ENCODE results near the gene DEXI.

DEXI gene

DNA sequence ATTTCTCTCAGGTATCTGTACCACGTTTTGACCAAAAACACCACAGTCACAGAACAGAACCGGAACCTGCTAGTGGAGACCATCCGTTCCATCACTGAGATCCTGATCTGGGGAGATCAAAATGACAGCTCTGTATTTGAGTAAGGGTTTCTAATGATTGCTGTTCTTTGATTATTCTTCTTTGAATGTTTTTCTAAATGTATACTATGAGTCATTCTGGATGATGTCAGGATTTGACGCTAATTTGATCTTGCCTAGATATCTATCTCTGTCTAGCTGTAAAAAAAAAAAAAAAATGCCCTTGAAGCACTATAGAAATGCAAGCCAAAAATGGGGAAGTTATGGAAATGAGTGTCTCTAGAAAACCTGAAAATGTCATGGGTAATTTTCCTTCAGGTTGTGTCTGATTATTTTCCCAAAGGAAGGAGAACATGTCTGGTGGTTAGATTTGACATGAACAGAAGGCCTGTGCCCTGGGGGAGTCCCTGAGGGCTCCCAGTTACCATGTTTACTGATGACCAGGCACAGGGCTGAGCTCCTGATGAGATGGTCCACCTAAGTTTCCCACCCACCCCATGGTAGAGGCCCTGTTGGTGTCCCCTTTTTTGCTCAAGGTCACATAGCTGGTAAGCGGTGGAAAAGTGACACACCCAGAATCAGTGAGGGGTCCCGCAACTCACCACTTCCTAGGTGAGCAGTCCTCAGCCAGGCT lies 15.7 kb upstream of the DEXI start:
- Histone ChIP-seq H3F3A (ENCODE audit: insufficient read depth) (no peaks in the 10 kb centered on the region), H3K9ac (ENCODE audit: low read length) (no peak overlapping the region), H3K9me3 (ENCODE audit: insufficient read depth, low read length) (no peaks in the 10 kb centered on the region), H3K4me2 (ENCODE audit: low read depth, low read length, poor library complexity, severe bottlenecking) (no peak overlapping the region), H3K79me2 (ENCODE audit: insufficient read depth, low read length) (peaks cover 6% of the 10 kb centered on the region; the same call in 1 of the 2 replicates), H3K4me3 (ENCODE audit: insufficient read depth, low read length, poor library complexity, severe bottlenecking) (no peak overlapping the region), H3K9me2 (replicated peaks; ENCODE audit: insufficient read depth, low read length) (no peaks in the 10 kb centered on the region), H2AFZ (ENCODE audit: low read depth, low read length, severe bottlenecking) (no peak overlapping the region), H4K20me1 (ENCODE audit: low read depth, low read length) (no peaks in the 10 kb centered on the region), H3K36me3 (ENCODE audit: low read length) (no peaks in the 10 kb centered on the region), H3K27me3 (ENCODE audit: low read length) (no peaks in the 10 kb centered on the region), H3K27ac (ENCODE audit: low read depth, low read length) (no peak overlapping the region)
- TF ChIP-seq EZH2phosphoT487 (conservative IDR thresholded peaks at IDR 0.05; ENCODE audit: low read length): no peak
- TF ChIP-seq, protein P1, sequence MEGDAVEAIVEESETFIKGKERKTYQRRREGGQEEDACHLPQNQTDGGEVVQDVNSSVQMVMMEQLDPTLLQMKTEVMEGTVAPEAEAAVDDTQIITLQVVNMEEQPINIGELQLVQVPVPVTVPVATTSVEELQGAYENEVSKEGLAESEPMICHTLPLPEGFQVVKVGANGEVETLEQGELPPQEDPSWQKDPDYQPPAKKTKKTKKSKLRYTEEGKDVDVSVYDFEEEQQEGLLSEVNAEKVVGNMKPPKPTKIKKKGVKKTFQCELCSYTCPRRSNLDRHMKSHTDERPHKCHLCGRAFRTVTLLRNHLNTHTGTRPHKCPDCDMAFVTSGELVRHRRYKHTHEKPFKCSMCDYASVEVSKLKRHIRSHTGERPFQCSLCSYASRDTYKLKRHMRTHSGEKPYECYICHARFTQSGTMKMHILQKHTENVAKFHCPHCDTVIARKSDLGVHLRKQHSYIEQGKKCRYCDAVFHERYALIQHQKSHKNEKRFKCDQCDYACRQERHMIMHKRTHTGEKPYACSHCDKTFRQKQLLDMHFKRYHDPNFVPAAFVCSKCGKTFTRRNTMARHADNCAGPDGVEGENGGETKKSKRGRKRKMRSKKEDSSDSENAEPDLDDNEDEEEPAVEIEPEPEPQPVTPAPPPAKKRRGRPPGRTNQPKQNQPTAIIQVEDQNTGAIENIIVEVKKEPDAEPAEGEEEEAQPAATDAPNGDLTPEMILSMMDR (IDR thresholded peaks at IDR 0.05; ENCODE audit: insufficient read depth, low read length, poor library complexity, severe bottlenecking): no peak

DNA sequence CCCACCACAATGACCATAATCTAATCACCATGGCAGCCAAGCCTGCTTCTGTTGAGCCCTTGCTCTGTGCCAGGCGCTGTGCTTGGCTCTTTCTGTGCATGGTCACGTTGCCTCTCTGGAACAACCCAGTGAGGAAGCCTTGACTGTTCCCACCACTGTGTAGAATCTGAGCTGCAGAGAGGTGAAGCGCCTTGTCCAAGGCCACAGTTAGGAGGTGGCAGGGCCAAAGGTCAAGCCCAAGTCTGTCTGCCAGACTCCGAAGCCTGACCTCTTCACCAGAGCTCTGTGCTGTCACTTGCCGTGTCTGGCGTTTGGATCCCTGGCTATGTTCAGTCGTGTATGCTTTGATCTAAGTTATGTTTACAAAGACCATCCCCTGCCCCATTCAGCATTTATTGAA lies 12.6 kb upstream of the DEXI start:
- no peak overlapping the region for H3K9ac ChIP-seq (ENCODE audit: low read length)
- H4K20me1 ChIP-seq (ENCODE audit: low read depth, low read length): no peaks in the 10 kb centered on the region
- H3K27ac ChIP-seq (ENCODE audit: low read depth, low read length): no peak overlapping the region
- no peak overlapping the region for H3K4me2 ChIP-seq (ENCODE audit: low read depth, low read length, poor library complexity, severe bottlenecking)
- no peaks in the 10 kb centered on the region for H3K9me3 ChIP-seq (ENCODE audit: insufficient read depth, low read length)
- no peaks in the 10 kb centered on the region for H3F3A ChIP-seq (ENCODE audit: insufficient read depth)
- H3K9me2 ChIP-seq (replicated peaks; ENCODE audit: insufficient read depth, low read length): no peaks in the 10 kb centered on the region
- no peak overlapping the region for H2AFZ ChIP-seq (ENCODE audit: low read depth, low read length, severe bottlenecking)
- TF ChIP-seq, protein P1 (IDR thresholded peaks at IDR 0.05; ENCODE audit: insufficient read depth, low read length, poor library complexity, severe bottlenecking): no peak
- TF ChIP-seq EZH2phosphoT487 (conservative IDR thresholded peaks at IDR 0.05; ENCODE audit: low read length): no peak
- H3K4me3 ChIP-seq (ENCODE audit: insufficient read depth, low read length, poor library complexity, severe bottlenecking): no peak overlapping the region
- no peaks in the 10 kb centered on the region for H3K36me3 ChIP-seq (ENCODE audit: low read length)
- H3K79me2 ChIP-seq (ENCODE audit: insufficient read depth, low read length): peaks cover 11% of the 10 kb centered on the region; the same call in 1 of the 2 replicates
- no peaks in the 10 kb centered on the region for H3K27me3 ChIP-seq (ENCODE audit: low read length)

DNA sequence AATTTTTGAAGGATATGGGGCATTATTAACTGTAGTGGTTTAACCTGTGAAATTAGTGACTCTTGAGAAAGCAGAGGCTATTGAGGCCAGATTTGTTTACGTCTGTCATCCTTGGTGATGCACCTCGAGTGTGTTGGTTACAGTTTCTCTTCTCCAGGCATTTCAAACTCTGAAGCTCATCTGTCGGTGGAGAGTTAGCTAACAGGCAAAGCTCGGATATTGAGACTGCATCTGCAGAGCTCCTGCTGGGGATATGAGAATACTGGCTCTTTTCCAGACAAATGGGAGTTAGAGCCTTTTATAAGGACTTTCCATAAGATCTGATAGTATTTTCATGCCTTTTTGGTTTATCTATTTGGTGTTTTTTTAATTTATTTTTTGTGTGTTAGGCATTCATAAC lies 8.8 kb upstream of the DEXI start:
- Histone ChIP-seq H3K4me3 (ENCODE audit: insufficient read depth, low read length, poor library complexity, severe bottlenecking) (no peak overlapping the region), H3K9me2 (replicated peaks; ENCODE audit: insufficient read depth, low read length) (no peaks in the 10 kb centered on the region), H3K36me3 (ENCODE audit: low read length) (no peaks in the 10 kb centered on the region), H3K27ac (ENCODE audit: low read depth, low read length) (no peak overlapping the region), H2AFZ (ENCODE audit: low read depth, low read length, severe bottlenecking) (no peak overlapping the region), H3K9me3 (ENCODE audit: insufficient read depth, low read length) (no peaks in the 10 kb centered on the region), H3K9ac (ENCODE audit: low read length) (no peak overlapping the region), H3K27me3 (ENCODE audit: low read length) (no peaks in the 10 kb centered on the region), H3F3A (ENCODE audit: insufficient read depth) (no peaks in the 10 kb centered on the region), H3K79me2 (ENCODE audit: insufficient read depth, low read length) (peaks cover 11% of the 10 kb centered on the region; the same call in 1 of the 2 replicates), H3K4me2 (ENCODE audit: low read depth, low read length, poor library complexity, severe bottlenecking) (no peak overlapping the region), H4K20me1 (ENCODE audit: low read depth, low read length) (no peaks in the 10 kb centered on the region; the same call in 1 of the 2 replicates)
- TF ChIP-seq, protein P1 (IDR thresholded peaks at IDR 0.05; ENCODE audit: insufficient read depth, low read length, poor library complexity, severe bottlenecking): no peak
- no peak for TF ChIP-seq EZH2phosphoT487 (conservative IDR thresholded peaks at IDR 0.05; ENCODE audit: low read length)
